Measurements from ENCODE around the gene ATP9B. TPM values are rescaled to one million over a fixed set of nuclear protein-coding genes. Genes with fewer than 3 reads are reported as not detected.

The ATP9B gene
- total RNA-seq, 1 experiment from 2014 or later, result 25.5 TPM

DNA sequence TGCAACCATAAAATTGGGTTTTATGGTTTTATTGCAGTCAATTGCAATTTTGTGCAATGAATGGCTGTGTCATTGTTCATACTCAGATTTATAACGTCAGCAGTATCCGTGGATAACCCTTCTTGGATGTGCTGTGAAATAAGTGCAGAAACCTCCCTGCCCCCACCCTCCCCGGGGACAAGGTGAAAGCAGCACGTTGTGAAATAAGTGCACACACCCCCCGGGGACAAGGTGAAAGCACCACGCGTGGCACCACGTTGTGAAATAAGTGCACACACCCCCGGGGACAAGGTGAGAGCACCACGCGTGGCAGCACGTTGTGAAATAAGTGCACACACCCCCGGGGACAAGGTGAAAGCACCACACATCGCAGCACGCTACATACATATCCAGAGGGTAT lies 232.9 kb downstream of the ATP9B start:
- POLR2A ChIA-PET, result no interaction called here
- TF ChIP-seq, protein P1, sequence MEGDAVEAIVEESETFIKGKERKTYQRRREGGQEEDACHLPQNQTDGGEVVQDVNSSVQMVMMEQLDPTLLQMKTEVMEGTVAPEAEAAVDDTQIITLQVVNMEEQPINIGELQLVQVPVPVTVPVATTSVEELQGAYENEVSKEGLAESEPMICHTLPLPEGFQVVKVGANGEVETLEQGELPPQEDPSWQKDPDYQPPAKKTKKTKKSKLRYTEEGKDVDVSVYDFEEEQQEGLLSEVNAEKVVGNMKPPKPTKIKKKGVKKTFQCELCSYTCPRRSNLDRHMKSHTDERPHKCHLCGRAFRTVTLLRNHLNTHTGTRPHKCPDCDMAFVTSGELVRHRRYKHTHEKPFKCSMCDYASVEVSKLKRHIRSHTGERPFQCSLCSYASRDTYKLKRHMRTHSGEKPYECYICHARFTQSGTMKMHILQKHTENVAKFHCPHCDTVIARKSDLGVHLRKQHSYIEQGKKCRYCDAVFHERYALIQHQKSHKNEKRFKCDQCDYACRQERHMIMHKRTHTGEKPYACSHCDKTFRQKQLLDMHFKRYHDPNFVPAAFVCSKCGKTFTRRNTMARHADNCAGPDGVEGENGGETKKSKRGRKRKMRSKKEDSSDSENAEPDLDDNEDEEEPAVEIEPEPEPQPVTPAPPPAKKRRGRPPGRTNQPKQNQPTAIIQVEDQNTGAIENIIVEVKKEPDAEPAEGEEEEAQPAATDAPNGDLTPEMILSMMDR (IDR thresholded peaks at IDR 0.05; ENCODE audit: unreplicated experiment), result no peak
- no peak overlapping the region for H3K4me3 Mint-ChIP-seq (ENCODE audit: unreplicated experiment)

GRCh38 chr18:79305911-79306310 lies 236.7 kb downstream of the ATP9B start:
- no TSS peak for BruUV-seq (replicated peaks)
- no peaks in the 10 kb centered on the region for H3K27me3 Mint-ChIP-seq (ENCODE audit: insufficient read depth, unreplicated experiment)

More for the DNA sequence above, 232.9 kb downstream of the ATP9B start:
- H3K27ac Mint-ChIP-seq (ENCODE audit: low read depth, unreplicated experiment), result no peak overlapping the region
- CTCF ChIA-PET, result interaction anchor here (0.9 kb wide), 1 partner anchor 79 kb away, joined by 4 read pairs; no protein-coding TSS in a partner anchor
- H3K4me1 Mint-ChIP-seq (ENCODE audit: insufficient read depth, unreplicated experiment), result no peaks in the 10 kb centered on the region
- intact Hi-C loops (cut with micrococcal nuclease), result no loop called here
- H3K27me3 Mint-ChIP-seq (ENCODE audit: insufficient read depth, unreplicated experiment), result no peaks in the 10 kb centered on the region
- H3K9me3 Mint-ChIP-seq (ENCODE audit: unreplicated experiment), result no peaks in the 10 kb centered on the region
- H3K36me3 Mint-ChIP-seq (ENCODE audit: insufficient read depth, unreplicated experiment), result peaks cover 18% of the 10 kb centered on the region
- DNase-seq (ENCODE audit: unreplicated experiment), result no peak
- BruUV-seq (replicated peaks), result no TSS peak

GRCh38 chr18:79309614-79310358 lies 240.6 kb downstream of the ATP9B start:
- Mint-ChIP-seq H3K9me3 (ENCODE audit: unreplicated experiment) (no peaks in the 10 kb centered on the region), H3K27ac (ENCODE audit: low read depth, unreplicated experiment) (no peak overlapping the region), H3K4me3 (ENCODE audit: unreplicated experiment) (no peak overlapping the region), H3K4me1 (ENCODE audit: insufficient read depth, unreplicated experiment) (no peaks in the 10 kb centered on the region), H3K27me3 (ENCODE audit: insufficient read depth, unreplicated experiment) (no peaks in the 10 kb centered on the region), H3K36me3 (ENCODE audit: insufficient read depth, unreplicated experiment) (peaks cover 21% of the 10 kb centered on the region)
- POLR2A ChIA-PET, result no interaction called here
- BruUV-seq (replicated peaks), result no TSS peak
- no peak for DNase-seq (ENCODE audit: unreplicated experiment)
- CTCF ChIA-PET, result interaction anchor here (0.5 kb wide), 1 partner anchor 1288 kb away, joined by 5 read pairs; no protein-coding TSS in a partner anchor
- intact Hi-C loops (cut with micrococcal nuclease), result no loop called here
- TF ChIP-seq, protein P1 (IDR thresholded peaks at IDR 0.05; ENCODE audit: unreplicated experiment), result no peak

More at GRCh38 chr18:79305911-79306310, 236.7 kb downstream of the ATP9B start:
- Mint-ChIP-seq H3K9me3 (ENCODE audit: unreplicated experiment) (no peaks in the 10 kb centered on the region), H3K27ac (ENCODE audit: low read depth, unreplicated experiment) (no peak overlapping the region), H3K4me3 (ENCODE audit: unreplicated experiment) (no peak overlapping the region), H3K36me3 (ENCODE audit: insufficient read depth, unreplicated experiment) (peaks cover 16% of the 10 kb centered on the region), H3K4me1 (ENCODE audit: insufficient read depth, unreplicated experiment) (no peaks in the 10 kb centered on the region)
- DNase-seq (ENCODE audit: unreplicated experiment), result no peak
- POLR2A ChIA-PET, result no interaction called here
- CTCF ChIA-PET, result no interaction called here
- intact Hi-C loops (cut with micrococcal nuclease), result no loop called here
- TF ChIP-seq, protein P1 (IDR thresholded peaks at IDR 0.05; ENCODE audit: unreplicated experiment), result no peak

GRCh38 chr18:79314838-79315388 lies 245.7 kb downstream of the ATP9B start:
- Mint-ChIP-seq H3K27me3 (ENCODE audit: insufficient read depth, unreplicated experiment) (no peaks in the 10 kb centered on the region), H3K27ac (ENCODE audit: low read depth, unreplicated experiment) (no peak overlapping the region), H3K9me3 (ENCODE audit: unreplicated experiment) (peaks cover 8% of the 10 kb centered on the region), H3K4me3 (ENCODE audit: unreplicated experiment) (no peak overlapping the region), H3K36me3 (ENCODE audit: insufficient read depth, unreplicated experiment) (peaks cover 10% of the 10 kb centered on the region), H3K4me1 (ENCODE audit: insufficient read depth, unreplicated experiment) (no peaks in the 10 kb centered on the region)
- ChIA-PET CTCF (interaction anchor here (0.9 kb wide), 1 partner anchor 37 kb away, joined by 3 read pairs; no protein-coding TSS in a partner anchor), POLR2A (no interaction called here)
- DNase-seq (ENCODE audit: unreplicated experiment), result no peak
- no TSS peak for BruUV-seq (replicated peaks)
- intact Hi-C loops (cut with micrococcal nuclease), result no loop called here
- TF ChIP-seq, protein P1 (IDR thresholded peaks at IDR 0.05; ENCODE audit: unreplicated experiment), result no peak
